SW 1271 (cell line): ENCODE measurements around the gene TCF12.
"Not testable (repeated sequence)": the region's sequence is repeated elsewhere in the genome, so short reads cannot be mapped to it uniquely, and the experiment has no call there.

Experiments used
- DNase-seq, 2 experiments: peaks; one replicate each; lab custom pipeline; 2025; lab: John Stamatoyannopoulos, UW

The TCF12 gene

DNA sequence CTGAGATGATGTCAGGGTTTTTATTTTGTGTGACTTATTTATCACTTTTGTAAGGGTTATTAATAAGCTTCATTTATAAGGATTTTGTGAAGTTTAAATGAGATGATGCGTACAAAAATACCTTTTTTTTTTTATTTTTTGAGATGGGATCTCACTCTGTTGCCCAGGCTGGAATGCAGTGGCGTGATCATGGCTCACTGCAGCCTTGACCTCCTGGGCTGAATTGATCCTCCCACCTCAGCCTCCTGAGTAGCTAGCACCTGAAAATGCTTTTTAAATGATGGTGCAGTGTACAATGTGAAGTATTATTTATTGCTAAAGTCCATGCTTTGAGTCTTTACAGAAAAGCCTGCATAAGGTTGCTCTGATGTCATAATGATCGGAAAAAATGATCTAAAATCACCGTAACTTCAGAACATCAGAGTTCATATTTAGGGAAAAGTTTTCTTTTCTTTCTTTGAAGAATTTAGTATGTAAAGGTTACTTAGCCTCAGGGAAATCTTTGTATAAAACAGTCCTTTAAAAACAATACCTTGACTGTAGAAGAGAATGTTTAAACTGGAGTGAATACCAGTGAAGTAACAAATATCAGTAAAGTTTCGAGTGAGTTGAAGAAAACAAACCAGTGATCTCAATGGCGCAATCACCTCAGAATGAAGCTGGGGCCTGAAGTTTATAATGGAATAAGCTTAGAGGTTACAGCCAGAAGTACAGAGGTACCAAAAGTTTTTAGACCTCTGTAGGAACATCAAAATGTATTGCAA, 29.7 kb downstream of the TCF12 start:
- no peak for DNase-seq

DNA sequence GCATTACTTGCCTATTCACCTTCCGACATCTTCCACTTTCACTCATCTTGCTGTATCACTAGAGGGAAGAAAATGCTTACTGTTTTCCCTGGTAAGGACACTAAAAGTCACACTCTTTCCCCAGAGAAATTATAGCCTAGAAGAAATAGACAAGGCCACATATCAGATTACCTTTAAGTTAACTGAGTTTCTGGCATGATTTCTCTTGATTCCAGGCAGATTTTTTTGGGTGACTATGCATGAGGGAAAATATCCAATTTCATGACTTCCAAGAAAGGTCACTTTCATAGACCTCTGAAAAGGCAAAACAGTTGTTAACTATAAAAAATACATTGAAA, 30.3 kb downstream of the TCF12 start:
- no peak for DNase-seq

DNA sequence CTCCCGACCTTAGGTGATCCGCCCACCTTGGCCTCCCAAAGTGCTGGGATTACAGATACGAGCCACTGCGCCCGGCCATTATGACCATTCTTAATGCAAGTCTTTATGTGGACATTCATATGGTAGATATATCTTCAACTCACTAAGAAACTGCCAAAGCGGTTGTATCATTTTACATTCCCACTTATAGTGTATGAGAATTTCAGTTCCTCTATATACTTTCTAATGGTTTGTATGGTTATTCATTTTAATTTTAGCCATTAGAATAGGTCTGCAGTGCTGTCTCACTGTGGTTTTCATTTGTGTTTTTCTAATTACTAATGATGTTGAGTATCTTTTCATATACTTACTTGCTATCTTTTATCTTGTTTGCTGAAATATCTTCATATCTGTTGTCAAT, 32.5 kb downstream of the TCF12 start:
- DNase-seq = no peak

DNA sequence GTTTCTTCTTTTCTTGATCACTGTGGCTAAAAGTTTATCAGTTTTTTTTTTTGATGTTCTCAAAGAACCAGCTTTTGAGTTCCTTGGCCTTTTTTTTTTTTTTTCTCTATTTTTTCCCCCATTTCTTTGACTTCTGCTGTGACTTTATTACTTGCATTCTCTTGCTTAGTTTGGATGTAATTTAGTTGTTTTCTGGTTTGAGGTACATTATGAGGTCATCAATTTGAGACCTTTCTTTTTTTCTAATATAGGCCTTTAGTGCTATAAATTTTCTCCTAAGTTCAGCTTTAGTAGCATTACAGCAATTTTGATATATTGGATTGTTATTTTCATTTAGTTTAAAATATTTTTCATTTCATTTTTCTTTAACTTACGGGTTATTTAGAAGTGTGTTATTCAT, 35.3 kb downstream of the TCF12 start:
- no peak for DNase-seq

DNA sequence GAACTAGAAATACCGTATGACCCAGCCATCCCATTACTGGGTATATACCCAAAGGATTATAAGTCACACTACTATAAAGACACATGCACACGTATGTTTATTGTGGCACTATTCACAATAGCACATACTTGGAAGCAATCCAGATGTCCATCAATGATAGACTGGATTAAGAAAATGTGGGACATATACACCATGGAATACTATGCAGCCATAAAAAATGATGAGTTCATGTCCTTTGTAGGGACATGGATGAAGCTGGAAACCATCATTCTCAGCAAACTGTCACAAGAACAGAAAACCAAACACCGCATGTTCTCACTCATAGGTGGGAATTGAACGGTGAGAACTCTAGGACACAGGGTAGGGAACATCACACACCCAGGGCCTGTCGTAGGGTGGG, 36.6 kb downstream of the TCF12 start:
- DNase-seq = not testable (repeated sequence)

DNA sequence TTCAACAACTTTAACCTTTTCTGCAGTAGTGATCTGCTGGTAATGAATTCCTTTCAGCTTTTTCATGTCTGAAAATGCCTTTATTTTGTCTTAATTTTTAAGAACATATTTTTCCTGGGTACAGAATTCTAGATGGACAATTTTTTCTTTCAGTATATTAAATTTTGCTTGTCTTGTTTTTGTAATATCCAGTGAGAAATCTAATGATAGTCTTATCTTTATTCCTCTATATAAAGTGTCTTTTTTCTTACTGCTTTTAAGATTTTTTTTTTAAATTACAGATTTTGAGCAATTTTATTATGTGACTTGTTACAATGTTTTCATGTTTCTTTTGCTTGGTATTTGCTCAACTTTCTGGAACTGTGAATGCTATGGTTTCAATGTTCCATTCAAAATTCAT, 38.1 kb downstream of the TCF12 start:
- DNase-seq = no peak

DNA sequence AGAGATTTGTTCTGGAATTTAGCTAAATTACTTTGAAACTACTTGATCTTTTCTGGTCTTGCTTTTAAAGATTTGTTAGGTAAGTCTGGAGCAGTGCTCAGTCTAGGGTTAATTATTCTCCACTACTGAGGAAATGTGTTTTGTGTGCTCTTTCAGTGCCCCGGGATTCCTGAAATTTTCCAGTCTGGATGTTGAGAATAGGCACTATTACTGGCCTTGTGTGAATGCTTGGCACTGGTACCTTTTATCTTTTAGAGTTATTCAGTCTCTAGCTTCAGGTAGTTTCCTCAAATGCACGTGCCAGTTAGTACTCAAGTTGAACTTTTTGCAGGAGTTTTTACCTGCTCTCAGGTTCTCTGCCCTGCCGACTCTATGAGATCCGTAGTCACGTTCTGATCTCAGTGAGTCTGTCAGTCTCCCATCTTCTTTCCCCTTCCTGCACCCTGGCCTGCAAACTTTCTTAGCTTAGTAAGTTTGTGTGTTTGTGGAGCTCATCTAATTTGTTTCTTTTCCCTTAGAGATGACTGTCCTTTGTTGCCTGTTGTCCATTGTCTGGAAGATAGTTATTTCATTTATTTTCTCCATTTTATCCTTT, 39.5 kb downstream of the TCF12 start:
- DNase-seq = no peak

DNA sequence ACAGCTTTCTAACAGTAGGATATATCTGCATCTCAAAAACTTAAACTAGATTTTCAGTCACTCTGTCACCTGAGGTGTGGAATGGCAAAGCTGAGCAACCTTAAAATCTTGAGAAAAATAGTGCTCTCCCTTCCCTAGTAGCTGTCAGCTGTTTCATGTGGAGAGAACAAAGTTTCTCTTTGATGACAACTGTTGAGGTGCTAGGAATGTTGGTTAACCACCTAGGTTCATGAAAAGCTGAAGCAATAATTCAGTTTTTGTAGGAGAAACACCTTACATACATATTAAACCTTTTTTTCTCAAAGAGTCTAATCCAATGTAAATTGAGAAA, 40.8 kb downstream of the TCF12 start:
- no peak for DNase-seq

DNA sequence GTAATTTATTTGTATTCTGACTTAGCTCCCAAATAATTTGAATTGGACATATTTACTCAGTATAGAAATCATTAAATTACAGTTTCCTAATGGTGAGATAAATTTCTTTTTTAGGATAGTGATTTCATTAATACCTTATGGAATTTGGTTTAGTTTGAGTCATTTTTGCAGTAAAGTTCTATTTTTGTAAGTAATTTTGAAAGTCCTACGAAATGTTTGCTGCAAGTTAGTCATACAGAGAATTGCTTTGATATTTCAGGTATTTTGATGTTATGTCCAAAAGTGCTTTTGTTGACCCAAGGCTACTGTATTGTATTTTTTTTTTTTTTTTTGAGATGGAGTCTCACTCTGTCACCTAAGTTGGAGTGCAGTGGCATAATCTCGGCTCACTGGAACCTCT, 41.7 kb downstream of the TCF12 start:
- no peak for DNase-seq

DNA sequence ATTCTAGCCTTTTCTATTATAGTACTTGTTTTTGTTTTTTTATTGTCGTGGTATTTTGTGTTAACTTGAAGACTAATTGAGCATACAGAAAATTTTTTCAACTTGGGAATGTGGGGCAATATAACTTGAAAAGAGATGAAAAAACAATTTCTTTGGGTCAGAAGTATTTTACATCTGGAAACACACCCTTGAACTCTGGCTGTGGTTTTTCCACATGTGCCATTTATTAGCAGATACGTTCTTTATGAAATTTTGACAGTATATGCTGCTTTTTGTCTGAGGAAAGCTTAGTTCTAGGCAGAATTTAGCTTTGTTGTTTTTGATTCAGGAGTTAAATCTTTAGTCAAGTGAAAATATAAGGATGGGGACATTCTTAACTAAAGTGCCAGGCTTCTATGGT, 44.7 kb downstream of the TCF12 start:
- no peak for DNase-seq

DNA sequence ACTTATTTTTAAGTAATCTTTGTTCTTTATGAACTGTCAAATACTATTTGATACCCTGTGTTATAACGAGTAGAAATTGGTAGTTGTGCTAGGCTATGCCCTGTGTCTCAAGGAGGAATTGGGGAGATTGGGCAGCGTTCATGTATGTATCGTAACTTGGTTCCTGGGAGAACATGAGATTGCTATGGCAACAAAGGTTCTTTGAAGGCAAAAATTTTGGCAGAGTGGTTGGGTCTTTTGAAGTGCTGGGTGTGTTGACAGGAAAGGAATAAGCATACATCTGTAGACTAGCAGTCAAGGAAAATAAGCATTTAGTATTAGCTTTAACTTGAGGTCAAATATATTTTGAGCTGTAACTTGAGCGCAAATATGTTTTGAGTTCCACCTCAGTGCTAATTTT, 45.3 kb downstream of the TCF12 start:
- DNase-seq = no peak

DNA sequence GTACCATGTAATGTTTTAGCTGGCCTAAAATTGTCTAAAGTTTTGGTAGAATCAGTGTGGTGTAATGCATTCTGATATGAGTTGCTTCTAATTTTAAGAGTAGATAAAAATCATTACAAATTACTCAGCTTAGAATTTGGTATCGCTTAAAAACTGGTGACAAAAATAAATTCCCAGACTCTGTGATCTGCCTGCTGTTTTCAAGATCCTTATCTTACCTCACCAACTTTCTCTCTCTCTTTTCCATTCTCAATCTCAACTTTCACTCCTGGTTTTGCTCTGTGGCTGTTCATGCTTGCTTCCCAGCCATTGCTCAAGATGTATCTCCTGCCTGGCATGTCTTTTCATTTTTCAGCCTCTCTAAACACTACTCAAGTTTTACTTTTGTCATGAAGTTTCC, 45.7 kb downstream of the TCF12 start:
- no peak for DNase-seq

DNA sequence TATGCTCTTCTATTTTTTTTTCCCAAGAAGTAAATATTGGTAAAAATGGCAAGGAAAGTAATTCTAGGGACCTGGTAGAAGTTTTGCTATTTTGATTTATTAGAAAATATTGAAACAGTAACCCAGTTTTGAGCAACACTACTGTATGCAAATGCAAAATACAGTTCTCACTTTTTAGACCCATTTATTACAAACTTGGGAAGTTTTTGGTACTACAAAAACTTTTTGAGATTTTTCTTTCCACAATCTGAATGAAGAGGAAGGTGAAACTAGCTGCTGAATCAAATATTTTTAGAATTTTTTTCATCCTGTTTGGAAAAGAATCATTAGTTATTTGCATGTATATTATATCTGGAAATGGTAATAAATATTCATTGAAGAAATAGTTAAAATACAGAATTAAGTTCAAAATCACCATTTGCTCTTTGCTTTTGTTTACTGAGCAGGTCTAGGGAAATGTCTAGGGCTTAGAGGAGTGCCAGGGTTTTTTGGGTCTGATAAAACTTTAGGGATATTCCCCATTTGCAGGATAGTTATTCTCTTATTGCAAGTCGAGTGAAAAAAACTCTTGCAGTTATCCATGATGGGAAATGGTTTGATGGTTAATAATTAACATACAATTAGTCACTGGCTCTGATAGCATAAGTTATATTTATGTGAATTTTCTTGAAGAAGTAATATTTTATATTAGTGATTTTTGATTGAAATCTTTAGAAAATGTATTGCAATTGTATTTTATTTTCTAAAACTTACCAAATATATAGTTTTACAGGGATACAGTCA, 47.0 kb downstream of the TCF12 start:
- DNase-seq = no peak

DNA sequence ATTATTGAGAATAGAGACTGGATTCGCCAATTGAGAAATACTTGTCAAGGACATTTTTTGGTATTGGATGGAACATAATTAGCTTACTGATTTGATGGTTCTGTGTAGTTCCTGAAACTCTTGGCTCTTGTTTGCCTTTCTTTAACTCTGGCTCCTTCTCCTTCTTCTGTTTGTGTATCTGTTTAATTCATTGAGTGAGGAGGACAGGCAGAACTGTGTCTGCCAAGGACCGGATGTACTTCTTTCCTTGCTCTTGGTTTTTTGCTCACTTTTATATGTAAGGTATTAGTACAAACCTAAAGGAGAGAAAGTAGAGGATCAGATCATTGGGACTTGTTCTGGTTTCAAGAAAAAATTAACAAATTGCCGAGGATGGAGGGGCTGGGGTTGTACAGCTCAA, 48.9 kb downstream of the TCF12 start:
- DNase-seq = no peak

DNA sequence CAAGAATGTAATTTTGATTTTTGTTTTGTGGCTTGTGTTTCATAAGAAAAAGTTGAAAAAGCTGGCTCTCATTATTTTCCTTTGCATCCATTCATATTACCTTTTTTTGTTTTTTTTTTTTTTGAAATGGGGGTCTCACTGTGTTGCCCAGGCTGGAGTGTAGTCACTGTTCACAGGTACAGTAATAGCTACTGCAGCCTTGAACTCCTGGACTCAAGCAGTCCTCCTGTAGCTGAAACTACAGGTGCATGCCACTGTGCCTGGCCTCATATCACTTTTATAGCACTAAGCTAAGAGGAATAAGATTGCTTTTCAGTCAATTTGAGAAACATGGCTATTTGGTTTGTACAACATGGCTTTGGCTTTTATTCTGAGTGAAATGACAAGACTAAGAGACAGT, 49.8 kb downstream of the TCF12 start:
- no peak for DNase-seq

DNA sequence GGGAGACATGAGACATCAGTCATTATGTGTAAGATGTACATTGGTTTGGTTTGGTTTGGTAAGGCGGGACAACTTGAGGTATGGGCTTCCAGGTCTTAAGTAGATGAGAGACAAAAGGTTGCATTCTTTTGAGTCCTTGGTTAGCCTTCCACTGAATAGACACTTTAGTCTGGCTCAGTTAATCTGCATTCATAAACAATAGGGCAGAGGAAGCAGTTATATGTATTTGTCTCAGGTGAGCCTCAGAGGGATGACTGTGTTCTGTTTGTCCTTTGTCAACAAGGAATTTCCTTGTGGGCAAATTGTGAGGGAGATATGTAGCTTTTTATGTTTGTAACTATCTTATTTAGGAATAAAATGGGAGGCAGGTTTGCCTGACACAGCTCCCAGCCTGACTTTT, 50.4 kb downstream of the TCF12 start:
- DNase-seq = no peak

DNA sequence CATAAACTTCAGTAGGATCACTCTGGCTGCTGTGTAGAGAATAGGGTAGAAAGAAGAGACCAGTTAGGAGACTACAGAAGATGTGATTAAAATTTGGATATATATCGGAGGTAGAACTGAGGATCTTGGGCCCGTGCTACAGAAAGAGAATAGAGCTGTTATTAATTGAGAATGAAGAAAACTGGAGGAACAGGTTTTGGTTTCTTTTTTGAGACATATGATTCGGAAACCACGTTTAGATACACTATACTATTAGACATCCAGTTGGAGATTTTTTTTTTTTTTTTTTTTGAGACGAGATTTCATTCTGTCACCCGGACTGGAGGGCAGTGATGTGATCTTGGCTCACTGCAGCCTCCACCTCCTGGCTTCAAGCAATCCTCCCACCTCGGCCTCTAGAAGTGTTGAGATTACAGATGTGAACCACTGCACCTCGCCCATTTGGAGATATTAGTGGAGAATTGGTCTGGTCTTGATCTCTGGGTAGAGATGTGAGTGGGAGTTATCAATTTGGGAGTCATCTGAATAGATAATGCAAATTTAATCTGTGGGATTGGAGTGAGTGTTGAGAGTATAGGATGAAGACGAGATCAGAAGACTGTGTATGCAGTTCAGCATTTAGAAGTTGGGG, 50.9 kb downstream of the TCF12 start:
- no peak for DNase-seq

DNA sequence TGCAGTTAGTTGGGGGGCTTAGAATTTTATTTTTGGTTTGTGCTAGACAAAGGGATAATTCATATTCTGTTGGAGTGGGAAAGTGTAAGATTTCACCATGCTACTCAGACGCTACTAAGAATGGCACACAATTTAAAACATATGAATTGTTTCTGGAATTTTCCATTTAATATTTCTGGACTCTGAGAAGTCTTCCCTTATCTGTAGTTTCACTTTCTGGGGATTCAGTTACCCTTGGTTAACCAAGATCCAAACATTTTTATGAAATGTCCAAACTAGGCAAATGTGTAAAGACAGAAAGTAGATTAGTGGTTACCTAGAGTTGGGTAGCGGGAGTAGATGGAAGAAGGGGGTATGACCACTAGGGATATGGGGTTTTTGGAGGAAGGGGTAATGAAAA, 53.1 kb downstream of the TCF12 start:
- DNase-seq = no peak

DNA sequence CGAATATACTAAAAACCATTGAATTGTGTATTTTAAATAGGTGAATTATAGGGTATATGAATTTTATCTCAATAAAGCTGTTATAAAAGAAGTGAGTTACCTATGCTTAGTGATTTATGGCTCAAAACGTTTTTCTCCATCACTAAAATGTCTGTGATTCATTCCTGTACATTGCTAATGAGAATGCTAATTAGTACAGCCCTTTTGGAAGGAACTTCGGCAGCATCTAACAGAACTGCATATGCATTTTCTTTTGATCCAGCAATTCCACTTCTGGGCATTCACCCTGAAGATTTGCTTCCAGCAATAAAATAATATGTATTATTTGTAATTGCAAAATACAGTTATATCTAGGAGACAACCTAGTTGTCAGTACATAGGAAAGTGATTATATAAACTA, 53.6 kb downstream of the TCF12 start:
- no peak for DNase-seq

DNA sequence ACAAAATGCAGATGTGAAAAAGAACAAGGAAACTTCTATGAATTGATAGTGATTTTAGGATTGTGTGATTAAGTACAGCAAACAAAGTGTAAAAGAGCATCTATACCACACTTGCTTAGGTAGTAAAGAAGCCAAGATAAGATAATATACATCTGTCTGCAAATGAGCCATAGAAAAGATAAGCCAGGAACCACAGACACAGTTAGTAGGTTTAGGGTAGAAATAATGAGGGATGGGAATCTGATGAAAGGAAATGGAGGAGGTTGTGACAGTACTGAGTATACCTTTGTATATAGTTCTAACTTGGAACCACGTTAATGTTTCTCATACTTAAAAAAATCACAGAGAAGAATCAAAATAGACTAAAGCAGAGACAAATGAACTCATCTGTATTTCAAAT, 54.0 kb downstream of the TCF12 start:
- no peak for DNase-seq

DNA sequence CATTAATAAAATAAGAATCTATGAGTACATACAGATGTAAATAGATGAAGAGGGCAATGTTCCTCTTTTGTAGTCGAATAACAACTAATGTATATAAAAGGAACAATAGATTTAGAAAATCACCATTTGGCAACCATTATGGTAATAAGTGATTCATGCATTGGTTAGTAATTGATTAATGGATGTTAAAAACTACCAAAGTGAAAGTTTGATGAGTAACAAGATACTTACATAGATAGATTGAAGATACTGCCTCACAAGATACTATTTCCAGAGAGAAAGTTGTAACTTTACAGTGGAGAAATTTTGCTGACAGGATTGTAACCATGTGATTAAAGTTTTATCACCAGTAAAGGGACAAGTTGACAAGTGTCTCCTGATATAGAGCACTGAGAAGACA, 55.0 kb downstream of the TCF12 start:
- DNase-seq = no peak

DNA sequence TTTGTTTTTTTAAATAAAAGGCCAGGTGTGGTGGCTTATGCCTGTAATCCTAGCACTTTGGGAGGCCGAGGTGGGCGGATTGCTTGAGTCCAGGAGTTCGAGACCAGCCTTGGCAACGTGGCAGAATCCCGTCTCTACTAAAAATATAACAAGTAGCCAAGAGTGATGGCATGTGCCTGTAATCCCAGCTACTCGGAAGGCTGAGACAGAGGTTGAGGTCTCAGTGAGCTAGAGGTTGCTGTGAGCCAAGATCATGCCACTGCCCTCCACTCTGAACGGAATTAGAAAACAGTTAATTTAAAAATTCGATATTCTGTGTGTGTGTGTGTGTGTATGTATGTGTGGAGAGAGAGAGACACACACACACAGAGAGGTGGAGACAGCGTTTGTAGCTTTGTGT, 58.8 kb downstream of the TCF12 start:
- no peak for DNase-seq
